Measurements from ENCODE around the gene VOPP1.

The VOPP1 gene

GRCh38 chr7:55497521-55497920, 74.8 kb downstream of the VOPP1 start:
- H3K4me1 ChIP-seq (ENCODE audit: low read depth, poor library complexity, severe bottlenecking): peaks cover 25% of the 10 kb centered on the region
- H3K9ac ChIP-seq: no peak overlapping the region
- H3K27me3 ChIP-seq (ENCODE audit: insufficient read depth, low read depth): no peaks in the 10 kb centered on the region
- no peak overlapping the region for H2AFZ ChIP-seq (ENCODE audit: low read depth)
- H3K4me3 ChIP-seq (IDR thresholded peaks at IDR 0.05; ENCODE audit: insufficient read depth, low read depth, low read length): no peak overlapping the region
- no peak overlapping the region for H3K27ac ChIP-seq
- H3K36me3 ChIP-seq (ENCODE audit: insufficient read depth): peaks cover 8% of the 10 kb centered on the region; the same call in 1 of the 2 replicates
- TF ChIP-seq CTCF (conservative IDR thresholded peaks at IDR 0.05; ENCODE audit: low read depth, low read length): no peak
- H3K79me2 ChIP-seq (ENCODE audit: insufficient read depth, low read depth): peaks cover 32% of the 10 kb centered on the region
- H4K20me1 ChIP-seq (ENCODE audit: insufficient read depth): no peaks in the 10 kb centered on the region; the same call in none of the 2 replicates
- no peak overlapping the region for H3K4me2 ChIP-seq

GRCh38 chr7:55496906-55497305, 75.4 kb downstream of the VOPP1 start:
- no peak overlapping the region for H3K4me2 ChIP-seq
- no peak for TF ChIP-seq CTCF (conservative IDR thresholded peaks at IDR 0.05; ENCODE audit: low read depth, low read length)
- H3K9ac ChIP-seq: no peak overlapping the region
- no peak overlapping the region for H3K27ac ChIP-seq
- no peaks in the 10 kb centered on the region for H3K27me3 ChIP-seq (ENCODE audit: insufficient read depth, low read depth)
- no peak overlapping the region for H2AFZ ChIP-seq (ENCODE audit: low read depth)
- no peak overlapping the region for H3K4me3 ChIP-seq (IDR thresholded peaks at IDR 0.05; ENCODE audit: insufficient read depth, low read depth, low read length)
- H3K4me1 ChIP-seq (ENCODE audit: low read depth, poor library complexity, severe bottlenecking): peaks cover 23% of the 10 kb centered on the region
- H3K79me2 ChIP-seq (ENCODE audit: insufficient read depth, low read depth): peaks cover 26% of the 10 kb centered on the region
- H4K20me1 ChIP-seq (ENCODE audit: insufficient read depth): no peaks in the 10 kb centered on the region; the same call in none of the 2 replicates
- H3K36me3 ChIP-seq (ENCODE audit: insufficient read depth): peaks cover 8% of the 10 kb centered on the region; the same call in 1 of the 2 replicates

GRCh38 chr7:55494951-55495350, 77.4 kb downstream of the VOPP1 start:
- H3K4me1 ChIP-seq (ENCODE audit: low read depth, poor library complexity, severe bottlenecking): peaks cover 27% of the 10 kb centered on the region
- H3K79me2 ChIP-seq (ENCODE audit: insufficient read depth, low read depth): peaks cover 8% of the 10 kb centered on the region; the same call in 1 of the 2 replicates
- no peaks in the 10 kb centered on the region; the same call in 1 of the 2 replicates for H4K20me1 ChIP-seq (ENCODE audit: insufficient read depth)
- H3K4me3 ChIP-seq (IDR thresholded peaks at IDR 0.05; ENCODE audit: insufficient read depth, low read depth, low read length): no peak overlapping the region
- TF ChIP-seq CTCF (conservative IDR thresholded peaks at IDR 0.05; ENCODE audit: low read depth, low read length): no peak
- H3K27me3 ChIP-seq (ENCODE audit: insufficient read depth, low read depth): no peaks in the 10 kb centered on the region
- no peak overlapping the region for H3K4me2 ChIP-seq
- no peak overlapping the region for H3K27ac ChIP-seq
- H3K9ac ChIP-seq: no peak overlapping the region
- H3K36me3 ChIP-seq (ENCODE audit: insufficient read depth): peaks cover 8% of the 10 kb centered on the region; the same call in 1 of the 2 replicates
- no peak overlapping the region for H2AFZ ChIP-seq (ENCODE audit: low read depth)

GRCh38 chr7:55493408-55493807, 78.9 kb downstream of the VOPP1 start:
- Histone ChIP-seq H2AFZ (ENCODE audit: low read depth) (no peak overlapping the region), H4K20me1 (ENCODE audit: insufficient read depth) (no peaks in the 10 kb centered on the region; the same call in 1 of the 2 replicates), H3K27me3 (ENCODE audit: insufficient read depth, low read depth) (no peaks in the 10 kb centered on the region), H3K9ac (no peak overlapping the region), H3K4me3 (IDR thresholded peaks at IDR 0.05; ENCODE audit: insufficient read depth, low read depth, low read length) (no peak overlapping the region), H3K4me1 (ENCODE audit: low read depth, poor library complexity, severe bottlenecking) (peaks cover 40% of the 10 kb centered on the region), H3K4me2 (no peak overlapping the region), H3K79me2 (ENCODE audit: insufficient read depth, low read depth) (no peaks in the 10 kb centered on the region; the same call in 1 of the 2 replicates), H3K36me3 (ENCODE audit: insufficient read depth) (peaks cover 8% of the 10 kb centered on the region; the same call in 1 of the 2 replicates), H3K27ac (no peak overlapping the region)
- no peak for TF ChIP-seq CTCF (conservative IDR thresholded peaks at IDR 0.05; ENCODE audit: low read depth, low read length)
